Measurements from ENCODE around the gene ATXN1.

The ATXN1 gene

DNA sequence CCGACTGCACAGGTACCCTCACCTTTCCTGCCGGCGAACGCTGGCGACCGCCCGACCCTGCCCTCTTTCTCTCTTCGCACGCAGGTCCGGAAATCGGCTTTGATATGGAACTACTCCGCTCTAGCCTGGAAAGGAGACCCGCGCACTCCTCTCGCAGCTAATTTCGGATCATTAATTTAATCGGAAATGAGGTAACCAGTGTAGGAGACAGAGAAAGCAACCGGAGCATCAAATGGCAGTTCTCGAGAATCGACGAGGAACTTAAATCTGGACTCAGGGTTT, 949 bp upstream of the ATXN1 start:
- peak in 1 of 2 experiments; percentile 33 for DNase-seq
- TF ChIP-seq GATA1 (IDR thresholded peaks at IDR 0.05; ENCODE audit: low read depth, low read length) (no peak), POLR2A (IDR thresholded peaks at IDR 0.05; ENCODE audit: low read length) (no peak)

DNA sequence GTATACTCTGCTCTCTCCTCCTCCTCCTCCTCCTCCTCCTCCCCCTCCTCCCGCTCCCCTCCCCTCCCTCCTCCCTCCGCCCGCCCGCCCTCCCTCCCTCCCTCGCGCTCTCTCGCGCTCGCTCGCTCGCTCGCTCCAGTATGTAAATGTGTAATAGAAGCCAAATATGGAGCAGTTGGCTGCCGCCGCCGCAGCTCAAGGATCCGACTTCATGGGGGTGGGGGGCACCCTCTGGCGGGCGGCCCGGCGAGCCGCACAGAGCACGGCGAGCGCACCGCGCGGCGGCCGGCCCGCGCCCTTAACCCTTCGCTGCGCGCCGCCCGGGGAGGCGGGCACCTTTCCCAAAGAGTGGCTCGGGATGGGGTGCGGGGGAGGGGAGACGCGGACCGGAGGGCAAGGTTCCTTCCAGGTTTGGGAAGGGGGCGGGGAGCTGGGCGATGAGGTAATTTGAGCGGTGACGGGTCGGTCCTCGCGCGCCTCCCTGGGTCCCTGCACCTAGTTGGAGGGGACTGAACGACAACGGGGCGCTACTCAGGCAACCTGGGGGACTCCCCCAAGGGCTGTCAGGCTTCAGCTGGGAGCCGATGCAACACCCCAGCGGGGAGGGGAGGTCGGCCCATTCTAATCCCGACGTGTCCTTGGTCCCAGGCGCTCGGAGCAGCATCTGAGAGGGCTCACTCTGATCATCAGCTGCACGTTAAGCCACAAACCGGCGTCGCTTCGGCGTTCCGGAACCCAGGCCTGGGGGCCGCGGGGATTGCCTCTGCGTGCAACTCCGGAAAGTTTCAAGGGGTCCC, 409 bp upstream of the ATXN1 start:
- no peak for TF ChIP-seq POLR2A (IDR thresholded peaks at IDR 0.05; ENCODE audit: low read length)
- TF ChIP-seq GATA1 (IDR thresholded peaks at IDR 0.05; ENCODE audit: low read depth, low read length), result no peak
- peak; percentile 61 to 68 for DNase-seq

DNA sequence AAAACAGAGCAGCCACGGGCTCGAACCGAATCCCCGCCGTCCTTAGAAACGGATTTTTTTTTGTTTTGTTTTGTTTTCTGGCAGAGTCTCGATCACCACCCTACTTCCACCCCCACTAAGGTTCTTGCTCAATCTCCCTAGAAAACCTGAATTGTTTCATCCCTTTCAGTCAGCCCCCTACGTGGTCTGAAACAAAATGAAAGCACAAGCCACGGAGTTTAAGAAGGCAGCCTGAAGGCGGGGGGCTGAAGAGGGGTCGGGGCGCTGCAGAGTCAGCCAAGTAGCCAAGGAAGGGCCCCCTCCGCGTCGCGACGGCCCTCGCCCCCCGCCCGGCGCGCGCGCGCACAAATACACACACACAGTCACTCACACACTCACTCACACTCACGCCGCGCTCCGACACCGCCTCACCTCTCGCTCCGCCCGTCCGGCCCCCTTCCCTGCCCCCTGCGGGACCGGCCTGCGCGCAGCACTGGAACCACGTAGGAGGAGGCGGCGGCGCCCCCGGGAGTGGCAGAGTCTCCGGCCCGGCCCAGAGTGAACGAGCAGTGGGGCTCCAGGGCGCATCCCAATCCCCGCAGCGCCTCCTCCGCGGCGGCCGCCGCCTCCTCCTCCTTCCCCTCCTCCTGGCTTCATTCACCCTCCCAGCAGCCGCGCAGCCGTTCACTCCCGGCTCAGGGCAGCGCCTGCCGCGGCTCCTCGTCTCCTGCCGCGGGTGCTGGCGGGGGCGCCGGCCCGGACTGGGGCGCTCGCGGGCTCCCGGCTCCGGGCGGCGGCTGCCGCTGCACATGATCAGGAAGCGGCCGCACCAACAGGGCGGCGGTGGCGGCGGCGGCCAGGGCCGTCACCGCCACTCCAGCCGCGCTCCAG, 1.4 kb downstream of the ATXN1 start:
- DNase-seq, result peak; percentile 64 to 70
- TF ChIP-seq GATA1 (IDR thresholded peaks at IDR 0.05; ENCODE audit: low read depth, low read length), result no peak
- no peak for TF ChIP-seq POLR2A (IDR thresholded peaks at IDR 0.05; ENCODE audit: low read length)

DNA sequence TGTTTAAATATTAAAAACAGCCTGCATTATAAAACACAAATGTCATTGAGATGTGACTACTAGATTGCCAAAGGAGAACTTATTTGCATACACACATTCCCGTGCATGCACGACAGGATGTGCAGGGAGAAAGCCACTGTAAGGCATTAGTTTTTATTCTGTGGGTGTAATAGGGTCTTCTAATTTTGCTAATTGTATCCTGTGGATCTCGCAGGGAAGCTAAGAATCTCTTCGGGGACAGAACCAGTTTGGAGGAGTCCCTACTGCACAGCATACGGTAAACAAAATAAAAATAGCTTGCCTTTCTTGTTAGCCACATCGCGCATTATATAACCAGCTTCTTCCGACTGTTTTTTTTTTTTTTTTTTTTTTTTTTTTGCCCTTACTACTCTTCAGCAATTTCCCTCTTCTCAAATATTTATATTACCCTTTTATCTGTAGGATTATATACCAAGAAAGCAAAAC, 2.0 kb downstream of the ATXN1 start:
- TF ChIP-seq GATA1 (IDR thresholded peaks at IDR 0.05; ENCODE audit: low read depth, low read length) (no peak), POLR2A (IDR thresholded peaks at IDR 0.05; ENCODE audit: low read length) (no peak)
- DNase-seq, result peak in 1 of 2 experiments; percentile 11

DNA sequence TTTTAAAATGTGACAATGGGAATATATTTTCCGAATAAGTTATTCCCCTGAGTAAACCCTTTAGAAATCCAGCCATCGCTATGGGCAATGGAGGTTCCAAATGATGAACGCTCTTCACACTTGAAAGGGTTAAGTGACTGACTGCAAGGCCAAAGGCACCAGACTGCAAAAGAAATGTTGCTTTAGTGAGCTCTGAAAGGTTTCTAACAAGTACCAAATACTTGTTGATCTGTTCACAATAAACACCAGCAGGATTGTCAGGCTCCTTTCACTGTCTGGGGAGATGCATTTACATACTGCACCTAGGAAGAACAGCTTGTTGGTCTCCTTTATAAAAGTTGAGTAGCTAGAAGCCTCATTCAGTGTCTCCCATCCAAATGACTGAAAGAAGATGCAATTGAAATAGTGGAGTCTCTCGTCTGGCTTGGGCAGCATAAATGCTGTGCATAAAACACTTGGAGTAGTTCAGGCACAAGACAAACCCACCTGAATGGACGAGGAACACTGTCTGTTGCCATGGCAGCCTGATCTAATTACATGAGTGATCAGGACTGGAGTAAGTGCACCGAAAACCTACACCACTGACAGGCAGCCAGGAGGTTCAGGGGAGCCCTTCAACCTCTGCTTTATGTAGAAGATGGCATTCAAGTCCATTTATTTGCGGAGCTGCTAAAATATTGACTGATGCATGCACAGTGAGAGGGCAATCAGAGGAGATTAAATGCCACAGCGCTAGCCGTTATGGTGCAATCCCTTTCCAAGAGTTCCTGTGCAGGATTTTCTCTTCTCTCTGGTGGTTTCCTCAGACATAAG, 2.9 kb downstream of the ATXN1 start:
- TF ChIP-seq GATA1 (IDR thresholded peaks at IDR 0.05; ENCODE audit: low read depth, low read length) (no peak), POLR2A (IDR thresholded peaks at IDR 0.05; ENCODE audit: low read length) (no peak)
- peak in 1 of 2 experiments; percentile 6 for DNase-seq

DNA sequence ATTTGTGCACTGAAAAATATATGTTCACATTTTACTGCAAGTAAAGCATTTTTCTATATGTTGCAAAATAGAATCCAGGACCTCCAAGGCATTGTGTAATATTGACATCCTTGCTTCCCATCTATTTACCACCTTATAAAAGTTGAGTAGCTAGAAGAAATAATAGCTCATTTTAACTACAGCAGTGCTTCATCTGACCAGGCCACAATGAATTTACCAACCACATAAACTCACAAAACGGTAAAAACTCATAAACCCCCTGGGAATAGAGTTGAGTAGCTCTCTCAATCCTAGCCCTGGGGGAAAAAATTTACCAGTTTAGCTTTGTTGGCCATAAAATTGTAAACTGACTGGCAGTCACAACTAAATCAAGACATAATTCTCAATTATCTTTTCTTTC, 3.9 kb downstream of the ATXN1 start:
- TF ChIP-seq POLR2A (IDR thresholded peaks at IDR 0.05; ENCODE audit: low read length), result no peak
- TF ChIP-seq GATA1 (IDR thresholded peaks at IDR 0.05; ENCODE audit: low read depth, low read length), result no peak
- no peak for DNase-seq

DNA sequence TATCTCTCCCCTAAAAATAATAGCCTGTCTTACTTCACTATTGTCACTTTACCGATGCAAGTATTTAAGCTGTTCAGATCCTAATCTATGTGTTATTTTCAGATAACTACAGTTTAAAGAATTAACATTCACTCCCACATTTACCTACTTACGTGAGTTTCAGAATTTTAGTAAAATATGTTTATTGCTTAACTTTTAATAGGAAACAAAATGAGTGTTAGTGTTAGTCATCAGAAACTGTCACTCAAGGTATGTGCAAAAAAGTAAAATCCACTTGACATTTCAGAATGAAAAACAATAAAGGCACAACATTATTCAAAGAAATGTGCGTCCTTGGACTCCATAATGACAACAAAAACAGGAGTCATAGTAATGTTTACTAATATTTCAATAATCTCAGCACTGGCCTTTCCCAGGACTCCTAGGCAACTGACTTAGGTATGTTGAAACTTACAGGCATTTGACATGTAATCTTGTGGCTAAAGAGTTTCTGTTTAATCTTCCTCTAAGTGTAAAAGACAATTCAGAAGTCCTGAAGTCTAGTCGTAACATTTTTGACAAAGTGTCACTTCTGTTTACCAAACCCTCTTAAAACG, 4.5 kb downstream of the ATXN1 start:
- no peak for TF ChIP-seq POLR2A (IDR thresholded peaks at IDR 0.05; ENCODE audit: low read length)
- TF ChIP-seq GATA1 (IDR thresholded peaks at IDR 0.05; ENCODE audit: low read depth, low read length), result no peak
- no peak for DNase-seq

DNA sequence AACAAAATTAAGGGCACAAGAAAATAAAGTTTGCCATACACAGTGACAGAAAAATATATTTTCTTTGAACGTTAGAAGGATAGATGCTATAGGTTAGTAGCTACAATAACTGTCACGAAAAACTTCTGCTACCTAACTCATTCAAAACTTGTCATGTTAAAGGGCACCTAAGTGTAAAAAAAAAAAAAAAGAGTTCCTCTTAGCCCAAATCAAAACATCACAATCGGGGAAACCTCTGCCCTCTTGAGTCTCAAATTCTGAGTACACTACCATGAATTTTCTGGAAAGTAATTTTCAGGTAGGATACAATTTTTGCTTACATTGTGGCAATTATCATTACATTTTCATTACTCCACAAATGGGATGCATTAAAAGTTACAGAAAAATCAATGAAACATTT, 5.7 kb downstream of the ATXN1 start:
- TF ChIP-seq GATA1 (IDR thresholded peaks at IDR 0.05; ENCODE audit: low read depth, low read length), result no peak
- no peak for TF ChIP-seq POLR2A (IDR thresholded peaks at IDR 0.05; ENCODE audit: low read length)
- no peak for DNase-seq

DNA sequence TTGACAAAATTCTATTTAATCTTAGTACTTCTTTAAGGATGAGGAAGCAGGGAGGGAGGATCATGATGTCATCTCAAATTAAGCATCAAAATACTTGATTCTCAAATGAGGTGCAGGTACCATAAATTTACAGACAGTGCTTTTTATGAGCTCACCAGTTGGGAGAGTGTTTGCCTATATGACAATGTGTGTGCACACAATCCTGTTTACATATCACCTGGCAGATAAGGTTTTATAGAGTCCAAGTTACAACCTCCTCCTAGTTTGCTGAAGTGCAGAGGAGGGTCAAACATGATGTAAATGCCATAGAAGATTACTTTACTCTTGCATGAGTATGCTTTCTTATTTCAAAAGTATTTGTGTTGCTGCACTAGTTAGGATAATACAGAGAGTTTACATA, 6.4 kb downstream of the ATXN1 start:
- TF ChIP-seq GATA1 (IDR thresholded peaks at IDR 0.05; ENCODE audit: low read depth, low read length), result no peak
- TF ChIP-seq POLR2A (IDR thresholded peaks at IDR 0.05; ENCODE audit: low read length), result no peak
- no peak for DNase-seq

DNA sequence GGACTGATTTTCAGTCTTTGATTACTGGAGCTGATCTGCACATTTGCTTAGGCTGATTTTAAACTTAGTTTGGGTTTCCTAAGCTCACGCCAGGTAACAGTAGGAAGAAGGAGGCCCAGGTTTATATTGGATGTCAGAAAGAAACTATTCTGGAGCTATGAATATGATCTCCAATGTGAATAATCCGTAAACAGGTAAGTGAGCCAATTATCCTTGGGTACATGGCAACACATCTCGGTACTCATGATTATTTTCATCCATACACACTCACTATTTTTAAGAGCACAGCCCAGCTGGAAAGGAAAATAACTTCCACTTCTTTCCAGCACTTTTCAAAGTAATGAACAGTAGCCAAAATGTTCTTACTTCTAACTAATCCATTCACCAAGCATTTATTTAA, 7.0 kb downstream of the ATXN1 start:
- TF ChIP-seq POLR2A (IDR thresholded peaks at IDR 0.05; ENCODE audit: low read length), result no peak
- TF ChIP-seq GATA1 (IDR thresholded peaks at IDR 0.05; ENCODE audit: low read depth, low read length), result no peak
- DNase-seq, result no peak

DNA sequence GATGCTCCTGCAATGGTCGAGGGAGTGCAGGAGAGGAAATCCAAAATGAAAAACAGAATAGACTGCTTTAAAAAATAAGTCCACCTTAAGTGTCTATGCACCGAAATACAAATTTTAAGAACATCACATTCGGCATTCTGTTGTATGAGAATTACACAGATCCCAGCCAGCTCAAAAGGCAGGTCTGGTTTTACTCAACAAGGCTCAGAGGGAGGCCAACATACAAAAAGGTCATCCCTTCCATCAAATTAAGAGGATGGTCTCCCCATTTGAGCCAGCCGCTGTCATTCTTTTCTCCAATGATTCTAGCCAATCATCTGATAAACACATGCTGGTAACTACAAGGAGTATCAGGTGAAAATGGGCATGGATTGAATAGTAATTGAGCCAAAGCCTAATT, 7.9 kb downstream of the ATXN1 start:
- TF ChIP-seq POLR2A (IDR thresholded peaks at IDR 0.05; ENCODE audit: low read length), result no peak
- no peak for TF ChIP-seq GATA1 (IDR thresholded peaks at IDR 0.05; ENCODE audit: low read depth, low read length)
- no peak for DNase-seq

DNA sequence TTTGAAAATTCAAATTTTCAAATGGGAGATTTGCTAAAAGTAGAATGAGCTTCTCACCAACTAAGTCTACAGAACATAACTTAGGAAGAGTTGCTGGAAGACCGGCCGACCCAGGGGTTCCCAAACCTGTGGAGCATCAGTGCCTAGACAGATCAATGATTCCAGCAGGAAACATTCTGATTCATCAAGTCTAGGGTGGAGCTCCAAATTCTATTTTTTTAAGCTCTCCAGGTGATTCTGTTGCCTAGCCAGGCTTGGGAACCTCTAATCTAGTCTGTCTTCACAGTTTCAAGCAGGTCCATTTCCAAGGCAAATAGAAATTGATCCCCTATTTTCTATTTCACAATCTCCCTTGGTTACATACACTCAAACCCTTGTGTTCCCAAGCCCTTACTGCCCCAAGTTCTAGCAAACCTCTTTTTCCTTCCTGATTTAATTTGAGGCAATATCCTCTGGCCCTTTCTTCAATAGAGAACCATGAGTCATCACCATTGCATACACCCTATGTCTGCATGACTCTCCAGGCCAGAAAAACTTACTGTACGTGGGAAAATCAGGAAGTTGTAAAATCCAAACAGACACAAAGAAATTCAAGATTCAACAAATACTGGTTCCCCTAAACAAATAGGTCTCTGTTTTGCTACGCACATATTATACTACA, 8.9 kb downstream of the ATXN1 start:
- TF ChIP-seq GATA1 (IDR thresholded peaks at IDR 0.05; ENCODE audit: low read depth, low read length) (no peak), POLR2A (IDR thresholded peaks at IDR 0.05; ENCODE audit: low read length) (no peak)
- DNase-seq, result no peak
